K562 (cell line): ENCODE results near the gene LRRC61. TPM values are rescaled to one million over a fixed set of nuclear protein-coding genes. Genes with fewer than 3 reads are reported as not detected.

ENCODE experiments used
- ATAC-seq: fragments of 200-7000 bp; cut with Tn5 transposase; 3 replicates; pipeline ENCODE4 v1.9.1; 2020; ENCODE audit warnings: moderate library complexity
- BruUV-seq: library from RNA; stranded (reverse); fragments of 400-500 nt; replicated peaks from 2 replicates; lab custom pipeline; 2021; lab: Mats Ljungman, UMichigan
- CTCF ChIA-PET: fragments of 300-600 bp; formaldehyde crosslinking; extraction: SDS; loops from one replicate; lab custom pipeline; 2021; ENCODE audit warnings: low intra/inter-chr PET ratio; lab: Yijun Ruan, JAX
- POLR2A ChIA-PET: fragments of 300-600, 350-650 bp; sonication (Branson Sonifier 250); formaldehyde crosslinking; extraction: SDS; loops from one replicate; lab custom pipeline; 2021; ENCODE audit warnings: antibody characterized with exemption, inconsistent platforms; lab: Yijun Ruan, JAX
- DNase-seq, 4 experiments: peaks; one replicate each; pipeline versions ENCODE4 v3.0.0 to v3.0.0-alpha.2; 2011 to 2018; ENCODE audit warnings: low spot score in 3 of 4, mixed read lengths in 3 of 4; ENCODE audit errors: extremely low read depth in 1 of 4
- FAIRE-seq: peaks from 2 replicates; lab custom pipeline; 2011; peaks lifted over from hg19 to GRCh38; lab: Jason Lieb, UNC
- H2AFZ ChIP-seq: 2 replicates; pipeline ENCODE4 v1.6.0; 2011; ENCODE audit warnings: low read depth, low read length, control low read depth, inconsistent platforms
- H3K27ac ChIP-seq: fragments of 200-600 bp; 3 replicates; pipeline ENCODE4 v1.8.0; 2011; ENCODE audit warnings: low read depth, mild to moderate bottlenecking, control low read depth, inconsistent platforms, low read length, moderate library complexity, mixed read lengths; ENCODE audit errors: extremely low read depth
- H3K27me3 ChIP-seq, 2 experiments: fragments of 300-600 bp in 1 of 2; 2 replicates in 1 of 2; 3 replicates in 1 of 2; pipeline versions ENCODE4 v1.6.0 to v1.8.0; 2011; ENCODE audit warnings: inconsistent platforms in 2 of 2, low read length in 2 of 2, mild to moderate bottlenecking in 1 of 2, mixed read lengths in 1 of 2, moderate library complexity in 1 of 2; ENCODE audit not compliant: control insufficient read depth in 2 of 2, insufficient read depth in 2 of 2
- H3K36me3 ChIP-seq: fragments of 300-600 bp; 3 replicates; pipeline ENCODE4 v1.8.0; 2011; ENCODE audit warnings: mild to moderate bottlenecking, low read length, inconsistent platforms; ENCODE audit not compliant: control insufficient read depth, insufficient read depth
- H3K4me1 ChIP-seq, 2 experiments: fragments of 200-600 bp in 1 of 2; replicated peaks in 1 of 2; 2 replicates in 1 of 2; 3 replicates in 1 of 2; pipeline versions ENCODE4 v1.5.1 to v1.8.0; 2011; ENCODE audit warnings: inconsistent platforms in 2 of 2, low read length in 2 of 2, mild to moderate bottlenecking in 1 of 2, mixed read lengths in 1 of 2, moderate library complexity in 1 of 2; ENCODE audit not compliant: control insufficient read depth in 2 of 2, insufficient read depth in 2 of 2
- H3K4me2 ChIP-seq: 2 replicates; pipeline ENCODE4 v1.6.1; 2011; ENCODE audit warnings: low read length, control low read depth, inconsistent platforms, mixed read lengths; ENCODE audit not compliant: insufficient read depth
- H3K4me3 ChIP-seq: fragments of 200-600 bp; sonication (generic), shearing (Covaris generic); 2 replicates; pipeline ENCODE4 v1.5.1; 2016; ENCODE audit warnings: control low read depth, inconsistent platforms
- H3K79me2 ChIP-seq: fragments of 200-600 bp; 3 replicates; pipeline ENCODE4 v1.8.0; 2011; ENCODE audit warnings: low read length, inconsistent platforms; ENCODE audit not compliant: control insufficient read depth, insufficient read depth
- H3K9ac ChIP-seq, 2 experiments: 2 replicates each; pipeline versions ENCODE4 v1.6.0 to v1.6.1; 2011; ENCODE audit warnings: low read depth in 2 of 2, low read length in 2 of 2, control low read depth in 1 of 2, inconsistent platforms in 1 of 2, mild to moderate bottlenecking in 1 of 2, mixed read lengths in 1 of 2; ENCODE audit not compliant: insufficient read depth in 1 of 2
- H3K9me1 ChIP-seq: one replicate; pipeline ENCODE4 v1.6.0; 2011; ENCODE audit warnings: inconsistent platforms, mild to moderate bottlenecking, low read length, moderate library complexity; ENCODE audit not compliant: control insufficient read depth, insufficient read depth
- H3K9me3 ChIP-seq: replicated peaks from 2 replicates; pipeline ENCODE4 v1.5.1; 2011; ENCODE audit warnings: low read depth, low read length, inconsistent platforms; ENCODE audit not compliant: control insufficient read depth, insufficient read depth
- H4K20me1 ChIP-seq: replicated peaks from 2 replicates; pipeline ENCODE4 v1.6.1; 2011; ENCODE audit warnings: low read length, inconsistent platforms, mixed read lengths; ENCODE audit not compliant: control insufficient read depth, insufficient read depth
- BMI1 ChIP-seq: fragments of 150-350 bp; IDR thresholded peaks from 2 replicates; pipeline ENCODE4 v1.6.1; 2014; ENCODE audit warnings: low read length
- CBX2 ChIP-seq: fragments of 200-600 bp; sonication (generic); IDR thresholded peaks from one replicate; pipeline ENCODE4 v1.6.1; 2012; ENCODE audit warnings: mild to moderate bottlenecking, low read length, inconsistent platforms; ENCODE audit not compliant: insufficient read depth, poor library complexity, severe bottlenecking
- ETV1 ChIP-seq: fragments of 450-650 bp; conservative IDR thresholded peaks from 2 replicates; pipeline ENCODE4 v1.6.1; 2016; ENCODE audit warnings: missing genetic modification characterization, control low read depth, low read depth, missing compliant biosample characterization
- NR2F6 ChIP-seq: fragments of 450-650 bp; formaldehyde crosslinking; IDR thresholded peaks from 2 replicates; pipeline ENCODE4 v1.4.0; 2020; ENCODE audit warnings: mild to moderate bottlenecking
- NR3C1 ChIP-seq: sonication (generic); formaldehyde crosslinking; IDR thresholded peaks from 2 replicates; pipeline ENCODE4 v1.8.1; 2022; ENCODE audit warnings: missing genetic modification reagents
- PPARD ChIP-seq: fragments of 250-450 bp; sonication (Bioruptor Pico); IDR thresholded peaks from 2 replicates; pipeline ENCODE4 v1.8.0; 2022; ENCODE audit warnings: inconsistent platforms, mild to moderate bottlenecking, moderate library complexity
- SRSF1 ChIP-seq: fragments of 200-400 bp; formaldehyde crosslinking; IDR thresholded peaks from 2 replicates; pipeline ENCODE4 v1.6.1; 2017; ENCODE audit warnings: mild to moderate bottlenecking, low read depth, low read length, moderate library complexity
- TGIF2 ChIP-seq: sonication (generic); formaldehyde crosslinking; IDR thresholded peaks from 2 replicates; pipeline ENCODE4 v1.8.1; 2022; ENCODE audit warnings: mild to moderate bottlenecking, missing genetic modification reagents, moderate library complexity
- ZNF282 ChIP-seq: sonication (generic); formaldehyde crosslinking; IDR thresholded peaks from 2 replicates; pipeline ENCODE4 v1.8.1; 2023; ENCODE audit warnings: missing genetic modification reagents
- ZNF41 ChIP-seq: fragments of 250-450 bp; sonication (Bioruptor Pico); conservative IDR thresholded peaks from 2 replicates; pipeline ENCODE4 v1.4.0; 2020; ENCODE audit warnings: mild to moderate bottlenecking
- ZNF445 ChIP-seq: fragments of 250-450 bp; sonication (Bioruptor Pico); IDR thresholded peaks from 2 replicates; pipeline ENCODE4 v1.4.0; 2020; ENCODE audit warnings: low read depth, mild to moderate bottlenecking, moderate library complexity
- WGBS: fragments of 100-300 bp; shearing (Covaris generic); methylation state at CpG from one replicate; pipeline ENCODE4 v1.1.6; 2016; ENCODE audit warnings: low coverage, mixed read lengths; ENCODE audit not compliant: insufficient coverage; ENCODE audit errors: missing lambda C conversion rate; 5-methylcytosine and 5-hydroxymethylcytosine counted together
- in situ Hi-C: fragments of 300-500 bp; cut with MboI; formaldehyde crosslinking; loops from 4 replicates; pipeline ENCODE4 v1.15.0; 2018; ENCODE audit warnings: inconsistent platforms, mixed read lengths
- intact Hi-C: fragments of 100-400 bp; cut with micrococcal nuclease; formaldehyde crosslinking; loops from 2 replicates; pipeline ENCODE4 v1.14.2; 2022
- polyA plus RNA-seq, 8 experiments: library from polyadenylated mRNA; depleted of rRNA in 4 of 8; stranded (reverse) in 5 of 8; unstranded in 3 of 8; fragments of >200 nt; fragmentation: Nextera tagmentation in 2 of 8; fragmentation: Illumina TruSeq in 1 of 8; extraction: Ambion mirVana in 2 of 8; extraction: Trizol in 1 of 8; gene quantifications; 2 replicates each; pipeline versions ENCODE4 v1.2.1 to v1.2.3, GENCODE V29; 2011 to 2014; ENCODE audit warnings: inconsistent platforms in 1 of 8, missing spikeins in 1 of 8
- total RNA-seq, 7 experiments: library from RNA; depleted of rRNA in 6 of 7; stranded (reverse); fragments of >200 nt in 6 of 7; fragmentation: Illumina TruSeq in 2 of 7; extraction: Trizol in 2 of 7; gene quantifications; 2 replicates each; pipeline versions ENCODE4 v1.2.1 to v1.2.3, GENCODE V29; 2011 to 2021; ENCODE audit warnings: low replicate concordance in 1 of 7
- TF ChIP-seq, protein P1 (sequence below): fragments of 200-800 bp; sonication (Bioruptor generic); IDR thresholded peaks from 2 replicates; pipeline ENCODE4 v1.6.1; 2016; ENCODE audit warnings: missing genetic modification characterization, missing compliant biosample characterization
- TF ChIP-seq, protein P2 (sequence below): sonication (generic); formaldehyde crosslinking; IDR thresholded peaks from 2 replicates; pipeline ENCODE4 v1.8.0; 2022; ENCODE audit warnings: mild to moderate bottlenecking, low read depth, missing genetic modification reagents

The LRRC61 gene
- total and polyA plus RNA-seq, 9 of the 15 experiments (the other 6 are each of a cell fraction or from before 2014, with no cell fraction given): 1.3 to 55.2 (median 35.2) TPM

DNA sequence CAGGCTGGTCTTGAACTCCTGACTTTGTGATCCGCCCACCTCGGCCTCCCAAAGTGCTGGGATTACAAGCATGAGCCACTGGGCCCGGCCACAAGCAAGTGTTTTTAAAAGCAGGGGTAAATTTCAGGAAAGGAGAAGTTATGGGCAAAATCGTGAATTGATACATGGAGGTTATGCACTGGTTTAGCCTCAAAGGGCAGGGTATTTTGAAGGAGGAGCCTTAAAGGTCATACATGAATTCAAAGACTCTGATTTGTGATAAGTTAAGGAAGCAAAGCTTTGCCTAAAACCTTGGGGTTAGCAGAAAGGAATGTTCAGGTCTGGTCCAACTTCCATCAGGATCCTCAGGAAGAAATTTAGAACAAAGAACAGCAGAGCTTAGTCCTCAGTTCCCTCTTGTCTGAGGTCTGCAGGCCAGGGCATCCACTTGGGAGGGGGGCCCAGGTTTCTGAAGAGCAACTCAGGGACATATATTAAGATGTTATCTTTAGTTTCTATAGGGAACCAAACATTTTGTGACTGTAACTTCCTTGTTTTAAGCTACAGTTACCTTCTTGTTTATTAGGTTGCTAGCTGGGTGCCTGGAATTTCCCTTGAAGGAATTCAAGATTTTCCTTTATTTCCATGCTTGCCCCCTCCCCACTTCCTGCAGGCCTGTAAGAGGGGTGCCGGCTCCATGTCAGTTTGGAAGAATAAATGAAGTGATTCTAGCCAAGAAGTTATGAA, 42.7 kb downstream of the LRRC61 start (continued):
- TF ChIP-seq, protein P1, sequence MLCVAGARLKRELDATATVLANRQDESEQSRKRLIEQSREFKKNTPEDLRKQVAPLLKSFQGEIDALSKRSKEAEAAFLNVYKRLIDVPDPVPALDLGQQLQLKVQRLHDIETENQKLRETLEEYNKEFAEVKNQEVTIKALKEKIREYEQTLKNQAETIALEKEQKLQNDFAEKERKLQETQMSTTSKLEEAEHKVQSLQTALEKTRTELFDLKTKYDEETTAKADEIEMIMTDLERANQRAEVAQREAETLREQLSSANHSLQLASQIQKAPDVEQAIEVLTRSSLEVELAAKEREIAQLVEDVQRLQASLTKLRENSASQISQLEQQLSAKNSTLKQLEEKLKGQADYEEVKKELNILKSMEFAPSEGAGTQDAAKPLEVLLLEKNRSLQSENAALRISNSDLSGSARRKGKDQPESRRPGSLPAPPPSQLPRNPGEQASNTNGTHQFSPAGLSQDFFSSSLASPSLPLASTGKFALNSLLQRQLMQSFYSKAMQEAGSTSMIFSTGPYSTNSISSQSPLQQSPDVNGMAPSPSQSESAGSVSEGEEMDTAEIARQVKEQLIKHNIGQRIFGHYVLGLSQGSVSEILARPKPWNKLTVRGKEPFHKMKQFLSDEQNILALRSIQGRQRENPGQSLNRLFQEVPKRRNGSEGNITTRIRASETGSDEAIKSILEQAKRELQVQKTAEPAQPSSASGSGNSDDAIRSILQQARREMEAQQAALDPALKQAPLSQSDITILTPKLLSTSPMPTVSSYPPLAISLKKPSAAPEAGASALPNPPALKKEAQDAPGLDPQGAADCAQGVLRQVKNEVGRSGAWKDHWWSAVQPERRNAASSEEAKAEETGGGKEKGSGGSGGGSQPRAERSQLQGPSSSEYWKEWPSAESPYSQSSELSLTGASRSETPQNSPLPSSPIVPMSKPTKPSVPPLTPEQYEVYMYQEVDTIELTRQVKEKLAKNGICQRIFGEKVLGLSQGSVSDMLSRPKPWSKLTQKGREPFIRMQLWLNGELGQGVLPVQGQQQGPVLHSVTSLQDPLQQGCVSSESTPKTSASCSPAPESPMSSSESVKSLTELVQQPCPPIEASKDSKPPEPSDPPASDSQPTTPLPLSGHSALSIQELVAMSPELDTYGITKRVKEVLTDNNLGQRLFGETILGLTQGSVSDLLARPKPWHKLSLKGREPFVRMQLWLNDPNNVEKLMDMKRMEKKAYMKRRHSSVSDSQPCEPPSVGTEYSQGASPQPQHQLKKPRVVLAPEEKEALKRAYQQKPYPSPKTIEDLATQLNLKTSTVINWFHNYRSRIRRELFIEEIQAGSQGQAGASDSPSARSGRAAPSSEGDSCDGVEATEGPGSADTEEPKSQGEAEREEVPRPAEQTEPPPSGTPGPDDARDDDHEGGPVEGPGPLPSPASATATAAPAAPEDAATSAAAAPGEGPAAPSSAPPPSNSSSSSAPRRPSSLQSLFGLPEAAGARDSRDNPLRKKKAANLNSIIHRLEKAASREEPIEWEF (CRISPR knock-in tag): no peak

DNA sequence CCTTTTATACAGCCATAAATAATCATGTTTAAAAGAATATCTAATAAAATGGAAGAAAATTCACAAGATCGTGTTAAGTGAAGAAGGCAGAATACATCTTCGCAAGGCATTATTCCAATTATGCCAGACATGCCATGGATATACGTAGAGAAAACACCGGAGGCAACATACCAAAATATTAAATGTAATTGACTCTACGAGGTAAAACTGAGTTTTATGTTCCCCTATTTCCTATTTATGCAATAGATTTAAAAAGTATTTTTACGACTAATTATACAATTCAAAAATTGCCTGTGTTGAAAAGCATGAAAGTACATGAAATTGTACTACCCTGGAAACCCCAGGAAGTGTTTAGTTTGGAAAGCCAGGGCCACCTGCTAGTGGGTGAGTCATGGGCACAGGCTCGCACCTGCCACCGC, 44.5 kb downstream of the LRRC61 start:
- BruUV-seq: no TSS peak
- peak overlapping the region; percentile 82 for H2AFZ ChIP-seq
- TF ChIP-seq NR2F6 (0 out of 2 replicates have a peak, but pooled peaks have one; percentile 35), TGIF2 (CRISPR knock-in tag) (no peak), BMI1 (no peak), ZNF282 (CRISPR knock-in tag) (no peak), PPARD (no peak), NR3C1 (CRISPR knock-in tag) (no peak), ETV1 (tag) (no peak), CBX2 (no peak), ZNF445 (CRISPR knock-in tag) (no peak), ZNF41 (peak; percentile 48; the same call in 1 of the 2 replicates), SRSF1 (no peak)
- TF ChIP-seq, protein P2, sequence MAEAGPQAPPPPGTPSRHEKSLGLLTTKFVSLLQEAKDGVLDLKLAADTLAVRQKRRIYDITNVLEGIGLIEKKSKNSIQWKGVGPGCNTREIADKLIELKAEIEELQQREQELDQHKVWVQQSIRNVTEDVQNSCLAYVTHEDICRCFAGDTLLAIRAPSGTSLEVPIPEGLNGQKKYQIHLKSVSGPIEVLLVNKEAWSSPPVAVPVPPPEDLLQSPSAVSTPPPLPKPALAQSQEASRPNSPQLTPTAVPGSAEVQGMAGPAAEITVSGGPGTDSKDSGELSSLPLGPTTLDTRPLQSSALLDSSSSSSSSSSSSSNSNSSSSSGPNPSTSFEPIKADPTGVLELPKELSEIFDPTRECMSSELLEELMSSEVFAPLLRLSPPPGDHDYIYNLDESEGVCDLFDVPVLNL (CRISPR knock-in tag): no peak

More for the DNA sequence above, 44.5 kb downstream of the LRRC61 start:
- ChIA-PET CTCF (no interaction called here), POLR2A (interaction anchor here (0.6 to 3.5 kb wide), 9 partner anchors 10 to 885 kb away, joined by 3 to 30 read pairs (median 5); no protein-coding TSS in a partner anchor)
- FAIRE-seq (peak; percentile 79), DNase-seq (no peak), ATAC-seq (no peak)
- Histone ChIP-seq H3K27ac (peak overlapping the region; percentile 97), H3K79me2 (peaks cover 46% of the 10 kb centered on the region), H3K9me3 (no peaks in the 10 kb centered on the region), H3K36me3 (peaks cover 38% of the 10 kb centered on the region), H3K4me2 (peak overlapping the region; percentile 100), H4K20me1 (no peaks in the 10 kb centered on the region; the same call in 1 of the 2 replicates), H3K4me3 (peak overlapping the region; percentile 79), H3K9me1 (no peaks in the 10 kb centered on the region), H3K27me3 (no peaks in the 10 kb centered on the region), H3K4me1 (peaks cover 41 to 45% of the 10 kb centered on the region in 2 experiments), H3K9ac (peak overlapping the region; percentile 98 to 99)
- WGBS: 41% methylated on average over 8 of the region's 8 CpGs
- in situ Hi-C loops: no loop called here
- intact Hi-C loops: loop anchor here (2.0 kb wide), 2 partner anchors 33 to 45 kb away; partner anchors contain the start of genes ACTR3C and LRRC61
